Right lung (tissue), 5 donors: ENCODE data around the gene KIT. TPM values are rescaled to one million over a fixed set of nuclear protein-coding genes. Genes with fewer than 3 reads are reported as not detected.

Experiments used
- DNase-seq, 2 donors: peaks; one replicate each; pipeline ENCODE4 v3.0.0-alpha.2; 2013
- polyA plus RNA-seq, 5 donors: library from polyadenylated mRNA; unstranded; fragments of 120-200 nt; gene quantifications; one replicate each; pipeline versions ENCODE4 v1.2.1 to v1.2.3, GENCODE V29; 2013; ENCODE audit warnings: inconsistent platforms in 1 of 5, low replicate concordance in 1 of 5; ENCODE audit not compliant: insufficient read length in 5 of 5, insufficient read depth in 1 of 5

KIT gene
- polyA plus RNA-seq, 5 donors, result 49.1 to 84.3 (median 80.5) TPM

DNA sequence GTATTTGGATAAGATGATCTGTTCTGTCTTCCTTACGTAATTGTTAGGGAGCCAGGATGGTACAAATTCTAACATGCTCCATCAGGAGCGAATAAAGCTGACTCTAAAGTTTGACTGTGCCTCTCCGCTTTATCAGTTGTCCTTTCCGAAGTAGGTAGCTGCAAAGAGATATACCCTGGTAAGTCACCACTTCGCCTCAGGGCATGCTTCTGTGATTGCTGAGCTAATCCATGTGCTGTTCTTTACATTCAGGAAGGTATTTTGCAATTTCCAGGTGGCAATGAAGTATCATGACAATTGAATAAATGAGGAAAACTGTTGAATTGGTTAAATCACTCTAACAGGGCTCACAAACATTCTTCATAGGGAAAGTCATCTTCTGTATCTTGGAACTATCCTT is 38.9 kb downstream of the KIT start:
- no peak for DNase-seq

DNA sequence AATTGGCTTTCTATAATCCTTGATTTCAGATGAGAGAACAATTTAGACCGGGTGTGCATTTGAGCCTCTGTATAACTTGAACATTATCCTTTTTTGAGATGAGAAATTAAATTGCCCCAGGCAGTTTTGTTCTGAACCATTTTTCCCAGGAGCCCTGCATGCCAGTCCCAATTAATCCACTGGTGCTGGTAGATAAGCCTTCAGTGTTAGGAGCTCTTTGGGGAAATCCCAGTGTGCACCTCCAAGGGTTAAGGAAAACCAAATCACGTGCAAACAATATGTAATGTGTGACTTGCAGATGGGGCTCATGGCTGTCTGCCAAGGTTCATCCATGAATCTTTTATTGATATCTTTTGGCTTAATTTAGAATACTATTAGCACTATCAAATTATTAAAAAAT is 43.2 kb downstream of the KIT start:
- no peak for DNase-seq

DNA sequence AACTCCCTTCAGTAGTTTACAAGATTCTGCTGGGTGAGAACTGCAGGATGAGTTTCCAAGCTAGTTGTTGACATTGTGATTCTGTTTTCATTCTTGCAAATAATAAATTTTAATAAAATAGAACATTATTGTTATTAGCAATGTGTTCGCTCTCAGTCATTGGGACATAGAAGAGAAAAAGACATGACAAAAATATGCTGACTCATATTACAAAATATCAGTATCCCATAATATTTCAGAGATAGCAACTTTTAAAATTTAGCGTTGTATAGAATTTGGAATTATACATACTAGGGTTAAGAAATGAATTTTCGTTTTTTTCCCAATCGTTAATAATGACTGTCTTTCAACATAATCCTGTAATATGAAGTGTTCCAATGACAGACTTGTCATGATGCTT is 45.4 kb downstream of the KIT start:
- DNase-seq, result no peak

DNA sequence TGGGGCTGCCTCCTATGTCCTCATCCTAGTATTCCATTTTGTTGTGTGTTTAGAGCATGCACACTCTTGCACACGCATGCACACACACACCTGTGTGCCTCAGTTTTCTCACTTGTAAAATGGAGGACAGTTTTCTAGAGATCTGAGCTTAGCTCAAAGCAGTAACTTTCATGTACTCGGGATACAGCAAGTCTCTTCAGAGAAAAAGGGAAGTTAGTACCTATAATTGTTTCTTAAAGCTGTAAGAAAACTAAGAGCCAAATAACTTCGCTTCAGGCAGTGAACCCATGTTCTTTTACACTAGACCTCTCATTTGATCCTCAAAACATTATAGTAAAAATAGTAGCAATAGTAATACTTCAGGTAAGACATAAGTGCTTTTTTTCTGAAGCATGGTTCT is 49.6 kb downstream of the KIT start:
- DNase-seq, result no peak

DNA sequence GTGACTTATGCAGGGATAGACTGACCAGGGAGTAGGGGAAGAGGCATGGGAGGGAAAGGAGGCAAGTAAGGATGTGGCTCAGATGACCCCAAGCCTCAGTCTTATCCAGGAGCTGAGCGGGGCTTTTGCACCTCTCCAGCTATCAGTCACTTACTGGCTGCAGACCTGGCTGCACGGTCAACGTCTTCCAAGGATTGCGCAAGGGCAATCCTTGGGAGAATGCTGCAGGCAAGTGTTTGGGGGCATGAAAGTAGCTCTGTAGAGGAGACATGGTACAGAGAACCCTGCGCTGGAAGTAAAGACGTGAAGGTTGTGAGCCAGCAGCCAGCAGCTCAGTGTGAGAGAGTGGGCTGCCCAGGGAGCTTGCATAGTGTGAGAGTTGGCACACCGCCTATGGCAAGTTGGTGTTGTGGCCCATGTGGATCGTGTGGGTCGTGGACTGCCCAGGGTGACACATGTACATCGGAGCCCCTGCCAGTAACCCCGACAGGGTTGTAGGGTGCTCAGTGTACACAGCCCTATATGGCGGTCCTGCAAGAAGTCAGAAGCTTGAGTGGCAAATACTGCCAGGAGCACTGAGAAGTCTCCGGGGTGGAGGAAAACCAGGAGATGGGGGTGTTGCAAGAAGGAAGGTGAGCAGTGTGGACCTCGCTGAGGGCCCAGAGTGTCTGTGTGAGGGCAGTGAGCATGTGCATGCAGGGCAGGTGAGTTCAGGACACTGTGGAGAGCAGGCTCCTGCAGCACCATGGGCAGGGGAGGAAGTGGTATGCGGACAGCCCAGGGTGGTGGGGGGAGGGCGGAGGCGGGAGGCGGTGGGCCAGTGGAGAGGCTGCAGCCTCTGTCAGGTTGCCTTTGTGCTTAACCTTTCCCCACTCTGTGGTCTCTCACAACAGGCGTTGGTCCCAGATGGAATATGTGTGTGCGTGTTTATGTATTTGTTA is 50.9 kb downstream of the KIT start:
- DNase-seq, result no peak

DNA sequence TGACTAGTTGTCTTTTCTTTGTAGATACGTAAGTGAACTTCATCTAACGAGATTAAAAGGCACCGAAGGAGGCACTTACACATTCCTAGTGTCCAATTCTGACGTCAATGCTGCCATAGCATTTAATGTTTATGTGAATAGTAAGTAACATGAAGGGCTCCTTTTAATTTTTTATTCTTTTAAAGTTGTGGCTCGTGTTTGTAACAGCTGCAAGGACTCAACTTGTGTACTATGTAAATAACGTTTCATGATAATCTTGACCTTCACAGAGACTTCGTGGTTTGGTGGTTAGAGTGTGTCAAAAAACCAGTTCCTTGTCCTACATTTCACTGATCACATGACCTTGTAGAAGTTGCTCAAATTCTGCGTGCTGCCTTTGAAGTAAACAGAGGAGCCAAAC is 51.6 kb downstream of the KIT start:
- peak; percentile 28 to 29 for DNase-seq

DNA sequence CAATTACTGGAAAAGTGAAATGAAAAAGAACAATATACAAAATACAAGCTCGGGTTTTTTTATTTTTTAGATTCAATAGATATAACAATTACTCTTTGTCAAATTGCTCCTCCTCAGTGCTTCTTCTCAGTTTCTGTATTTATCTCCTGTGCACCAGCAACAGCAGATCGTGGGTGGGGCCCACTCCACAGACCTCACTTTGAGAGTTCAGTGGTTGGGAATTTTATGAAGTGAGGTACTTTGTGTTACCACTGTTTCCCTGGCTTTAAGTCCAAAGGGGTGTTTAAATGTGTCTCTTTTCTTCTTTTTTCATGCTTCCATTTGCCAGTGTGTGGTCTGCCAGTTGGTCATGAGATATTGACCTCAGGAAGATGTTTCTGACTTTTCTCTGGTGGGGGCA is 54.4 kb downstream of the KIT start:
- DNase-seq, result no peak

DNA sequence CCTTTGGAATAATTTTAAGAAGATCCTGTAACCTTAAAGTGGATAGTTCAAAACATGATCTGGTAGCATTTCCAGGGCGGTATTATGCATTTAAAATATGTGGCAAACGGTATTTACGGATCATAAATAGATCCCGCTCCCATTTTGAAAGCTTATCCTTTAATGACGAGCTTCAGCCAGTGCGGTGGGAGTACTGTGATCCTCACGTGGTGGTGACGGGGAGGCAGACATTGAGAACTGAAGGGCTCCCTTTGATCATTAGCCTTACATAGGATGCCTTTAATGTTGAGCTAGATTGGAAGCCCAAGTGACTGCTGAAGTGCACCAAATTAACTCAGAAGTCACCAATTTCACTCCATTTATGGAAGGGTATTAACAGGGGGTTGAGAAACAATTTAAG is 56.9 kb downstream of the KIT start:
- DNase-seq, result no peak

DNA sequence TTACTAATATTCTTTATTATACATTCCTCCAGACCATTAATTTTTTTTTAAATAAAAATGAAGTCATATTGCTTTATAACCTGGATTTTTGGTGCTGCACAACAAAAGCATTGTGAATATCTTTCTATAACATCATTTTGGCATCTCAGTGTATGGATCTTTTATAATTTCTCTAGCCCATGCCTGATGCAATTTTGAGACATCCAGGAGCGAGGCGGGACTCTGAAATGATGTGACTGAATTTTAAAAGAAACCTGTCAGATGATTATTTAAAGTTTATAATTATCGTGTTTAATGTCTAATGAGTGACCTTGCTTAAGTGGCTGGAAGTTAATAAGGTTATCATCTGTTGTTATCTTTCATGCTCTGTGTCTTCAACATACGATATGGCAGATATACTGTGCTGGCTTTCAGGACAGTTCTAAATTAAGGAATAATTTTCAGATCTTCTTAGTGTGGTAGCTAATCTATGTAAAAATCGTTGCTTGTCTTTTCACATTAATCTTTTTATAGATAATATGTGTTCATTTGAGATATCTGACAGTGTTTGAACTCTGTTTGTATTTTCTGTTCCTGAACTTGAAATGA is 58.8 kb downstream of the KIT start:
- no peak for DNase-seq

DNA sequence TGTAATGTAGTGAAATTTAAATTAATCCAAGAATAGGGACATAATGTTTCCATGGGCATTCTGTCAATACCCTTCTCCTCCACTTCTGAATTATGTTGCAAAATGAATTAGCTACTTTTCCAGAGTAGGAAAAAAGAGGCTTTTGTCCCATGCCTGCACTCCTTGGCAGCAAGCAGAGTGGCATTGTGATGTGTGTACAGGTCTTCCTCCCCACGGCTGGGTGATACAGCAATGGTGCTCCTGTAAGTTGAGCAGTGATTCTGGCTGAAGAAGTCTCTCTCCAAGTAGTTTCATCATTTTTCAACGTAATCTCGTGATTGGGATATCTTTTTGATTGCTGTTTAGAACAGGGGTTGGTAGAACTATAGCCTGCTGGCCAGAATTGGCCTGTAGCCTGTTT is 59.9 kb downstream of the KIT start:
- DNase-seq, result no peak

DNA sequence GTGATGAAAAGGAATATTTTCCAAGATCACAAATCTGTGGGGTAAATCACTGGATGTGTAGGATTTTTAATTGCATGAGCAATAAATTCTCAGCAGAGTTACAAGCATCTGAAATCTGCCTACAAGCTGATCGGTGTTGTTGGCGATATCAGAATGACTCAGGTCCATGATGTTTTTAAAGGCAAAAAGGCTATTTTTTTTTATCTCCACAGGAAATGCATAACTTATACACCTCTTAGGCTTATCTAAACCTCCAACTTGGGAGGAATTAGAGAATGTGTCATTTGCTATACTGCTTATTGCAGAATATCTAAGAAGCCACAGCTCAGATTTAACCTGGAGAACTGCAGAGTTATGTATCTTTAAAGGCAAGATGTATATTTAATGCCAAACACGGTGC is 61.6 kb downstream of the KIT start:
- no peak for DNase-seq

DNA sequence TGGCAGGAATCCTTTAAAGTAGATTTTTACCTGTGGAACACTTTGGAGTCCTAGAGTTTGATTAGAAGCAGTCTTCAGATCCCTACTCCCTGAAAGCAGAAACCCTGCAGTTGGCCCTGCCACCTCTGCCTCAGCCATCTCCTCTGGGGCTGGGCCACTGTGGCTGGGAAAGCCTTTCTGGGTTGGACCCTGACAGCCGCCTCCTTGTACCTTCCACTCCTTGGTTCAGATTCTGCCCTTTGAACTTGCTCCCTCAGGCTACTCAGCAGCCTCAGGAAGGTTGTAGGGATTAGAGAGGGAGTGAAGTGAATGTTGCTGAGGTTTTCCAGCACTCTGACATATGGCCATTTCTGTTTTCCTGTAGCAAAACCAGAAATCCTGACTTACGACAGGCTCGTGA is 65.5 kb downstream of the KIT start:
- no peak for DNase-seq

DNA sequence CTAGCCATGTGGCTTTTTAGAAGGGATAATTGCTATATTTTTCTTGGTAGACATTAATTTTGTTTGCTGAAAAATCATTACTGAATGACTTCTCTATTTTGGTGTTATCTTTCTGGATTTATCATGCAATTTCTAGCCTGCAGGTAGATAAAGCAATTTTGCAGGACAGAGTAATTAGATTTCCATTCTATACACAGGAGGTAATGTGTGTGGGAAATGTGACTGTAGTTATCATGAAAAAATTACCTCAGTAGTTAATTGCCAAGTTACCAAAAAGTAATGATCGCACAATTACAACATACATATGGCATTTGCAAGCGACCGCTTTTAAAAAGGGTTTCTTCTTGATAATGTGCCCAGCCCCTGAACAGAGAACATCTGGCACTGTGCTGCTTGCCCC is 66.1 kb downstream of the KIT start:
- DNase-seq, result no peak

DNA sequence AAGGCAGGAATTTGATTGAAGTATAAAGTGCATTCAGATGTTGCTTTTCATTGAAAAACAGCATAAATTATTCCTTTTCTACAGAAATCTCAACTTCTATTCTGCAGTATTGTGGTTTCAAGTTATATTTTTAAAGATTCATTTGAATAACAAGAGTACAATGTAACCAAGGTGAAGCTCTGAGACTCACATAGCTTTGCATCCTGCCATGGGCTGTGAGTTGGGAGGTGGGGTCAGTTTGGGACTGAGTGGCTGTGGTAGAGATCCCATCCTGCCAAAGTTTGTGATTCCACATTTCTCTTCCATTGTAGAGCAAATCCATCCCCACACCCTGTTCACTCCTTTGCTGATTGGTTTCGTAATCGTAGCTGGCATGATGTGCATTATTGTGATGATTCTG is 69.2 kb downstream of the KIT start:
- no peak for DNase-seq

DNA sequence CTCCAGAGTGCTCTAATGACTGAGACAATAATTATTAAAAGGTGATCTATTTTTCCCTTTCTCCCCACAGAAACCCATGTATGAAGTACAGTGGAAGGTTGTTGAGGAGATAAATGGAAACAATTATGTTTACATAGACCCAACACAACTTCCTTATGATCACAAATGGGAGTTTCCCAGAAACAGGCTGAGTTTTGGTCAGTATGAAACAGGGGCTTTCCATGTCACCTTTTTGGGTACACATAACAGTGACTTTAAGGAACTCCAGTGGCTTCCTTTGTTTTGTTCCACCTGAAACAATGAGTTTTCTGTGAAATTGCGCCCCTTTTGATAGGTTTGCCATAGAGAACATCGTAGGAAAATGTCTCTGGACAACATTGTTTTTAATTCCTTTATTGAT is 69.6 kb downstream of the KIT start:
- DNase-seq, result no peak

DNA sequence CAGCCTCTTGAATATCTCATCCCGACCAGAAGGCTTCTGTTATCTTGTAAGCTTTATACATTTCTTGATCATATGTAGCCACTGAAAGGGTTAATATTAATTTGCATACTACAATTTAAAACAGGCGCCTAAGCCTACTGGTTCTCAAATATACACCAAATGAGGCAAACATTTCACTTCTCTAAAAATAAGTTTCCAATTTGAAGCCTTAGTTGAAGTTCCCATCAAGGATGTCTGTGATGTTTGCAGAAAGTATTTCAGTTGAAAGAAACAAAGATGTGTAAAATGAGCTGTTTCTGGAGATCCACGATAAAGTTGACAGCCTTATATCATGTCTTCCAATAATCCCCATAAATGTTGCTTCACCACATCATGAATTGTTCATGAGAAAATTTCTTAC is 70.6 kb downstream of the KIT start:
- no peak for DNase-seq

DNA sequence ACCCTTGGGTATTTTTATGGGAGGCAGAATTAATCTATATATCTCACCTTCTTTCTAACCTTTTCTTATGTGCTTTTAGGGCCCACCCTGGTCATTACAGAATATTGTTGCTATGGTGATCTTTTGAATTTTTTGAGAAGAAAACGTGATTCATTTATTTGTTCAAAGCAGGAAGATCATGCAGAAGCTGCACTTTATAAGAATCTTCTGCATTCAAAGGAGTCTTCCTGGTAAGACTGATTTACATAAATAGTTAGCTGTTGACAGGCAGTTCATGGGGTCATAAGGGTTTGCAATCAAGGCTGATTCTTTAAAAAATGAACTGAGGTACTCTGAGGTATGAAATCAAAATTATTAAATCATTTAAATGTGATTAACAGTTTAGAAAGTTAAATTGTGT is 71.5 kb downstream of the KIT start:
- no peak for DNase-seq

DNA sequence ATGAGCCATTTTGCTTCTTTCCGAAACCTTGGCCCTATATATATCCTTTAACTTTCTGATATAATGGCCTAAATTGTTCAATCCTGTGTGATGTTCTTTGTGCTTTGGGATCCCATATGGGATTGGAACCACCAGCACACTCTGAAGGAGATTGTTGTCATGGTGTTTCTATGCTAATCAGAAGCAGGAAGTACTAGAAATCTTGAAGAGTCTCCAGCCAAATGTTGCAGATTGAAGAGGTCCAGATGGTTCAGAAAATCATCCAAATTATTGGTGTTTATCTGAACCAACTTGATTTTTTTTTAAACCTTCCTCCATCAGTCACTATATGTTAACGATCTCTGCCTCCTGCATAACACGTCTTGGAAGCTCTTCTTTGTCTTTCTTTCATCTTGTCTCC is 72.8 kb downstream of the KIT start:
- DNase-seq, result no peak

DNA sequence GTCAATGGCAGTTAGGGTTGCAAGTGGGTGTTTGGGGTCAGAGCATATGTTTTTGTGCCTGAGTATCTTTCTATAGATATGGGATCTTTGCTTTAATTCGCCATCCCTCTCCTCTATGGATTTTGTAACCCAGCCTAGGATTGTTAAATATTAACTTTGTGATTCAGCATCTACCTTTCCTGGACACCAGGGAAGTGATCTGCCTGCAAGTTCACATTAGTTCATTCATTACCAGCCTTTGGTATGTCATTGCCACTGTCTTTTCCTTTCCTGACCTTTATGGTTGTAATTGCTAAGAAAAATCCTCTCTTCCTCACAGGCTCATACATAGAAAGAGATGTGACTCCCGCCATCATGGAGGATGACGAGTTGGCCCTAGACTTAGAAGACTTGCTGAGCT is 73.8 kb downstream of the KIT start:
- DNase-seq, result no peak

DNA sequence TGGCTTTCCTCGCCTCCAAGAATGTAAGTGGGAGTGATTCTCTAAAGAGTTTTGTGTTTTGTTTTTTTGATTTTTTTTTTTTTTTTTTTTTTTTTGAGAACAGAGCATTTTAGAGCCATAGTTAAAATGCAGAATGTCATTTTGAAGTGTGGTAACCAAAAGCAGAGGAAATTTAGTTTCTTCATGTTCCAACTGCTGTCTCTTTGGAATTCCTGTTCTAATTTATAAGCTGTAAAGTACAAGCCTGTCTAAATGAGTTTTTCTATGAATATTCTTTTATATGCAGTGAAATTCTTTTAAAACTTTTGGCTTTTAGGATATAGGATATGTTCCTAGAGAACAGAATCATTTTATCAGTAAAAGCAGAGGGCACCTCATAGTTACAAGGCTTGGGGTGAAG is 74.2 kb downstream of the KIT start:
- peak in 1 of 2 donors; percentile 15 for DNase-seq

DNA sequence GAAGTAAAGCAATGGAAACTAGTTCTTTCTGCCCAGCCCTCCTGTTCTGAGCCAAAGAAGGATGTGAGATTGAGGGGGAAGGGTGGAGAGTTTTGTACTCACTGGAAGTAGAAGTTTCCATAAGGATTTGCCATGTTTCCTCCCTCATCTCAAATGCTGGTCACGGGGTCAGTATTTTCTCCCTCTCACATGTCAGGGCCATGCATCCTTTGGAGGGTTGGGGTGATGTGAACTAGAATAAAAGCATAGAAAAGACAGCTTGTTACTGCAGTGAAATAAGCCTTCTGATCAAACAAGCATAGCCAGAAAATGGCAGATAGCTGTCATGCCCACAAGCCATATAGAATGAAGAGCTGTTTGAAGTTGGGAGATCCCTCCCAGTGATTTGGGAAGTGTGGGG is 79.7 kb downstream of the KIT start:
- no peak for DNase-seq

DNA sequence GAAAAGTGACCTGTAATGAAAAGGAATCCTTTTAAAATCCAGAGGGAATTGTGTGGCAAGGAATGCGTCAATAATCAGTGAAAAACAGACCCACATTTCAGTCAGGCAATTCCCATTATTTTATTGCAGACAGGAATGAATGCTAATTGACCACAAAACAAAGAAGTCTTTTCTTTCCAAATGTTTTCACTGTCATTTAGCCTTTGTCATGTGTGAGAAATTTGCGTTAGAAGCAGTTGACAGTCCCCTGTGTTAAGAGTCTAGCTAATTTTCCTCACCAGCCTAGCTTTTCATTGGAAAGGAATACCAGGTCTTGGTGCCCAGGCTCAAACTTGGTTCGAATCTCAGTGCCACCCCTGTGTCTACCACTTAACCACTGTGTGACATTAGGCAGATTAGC is 83.4 kb downstream of the KIT start:
- DNase-seq, result no peak

DNA sequence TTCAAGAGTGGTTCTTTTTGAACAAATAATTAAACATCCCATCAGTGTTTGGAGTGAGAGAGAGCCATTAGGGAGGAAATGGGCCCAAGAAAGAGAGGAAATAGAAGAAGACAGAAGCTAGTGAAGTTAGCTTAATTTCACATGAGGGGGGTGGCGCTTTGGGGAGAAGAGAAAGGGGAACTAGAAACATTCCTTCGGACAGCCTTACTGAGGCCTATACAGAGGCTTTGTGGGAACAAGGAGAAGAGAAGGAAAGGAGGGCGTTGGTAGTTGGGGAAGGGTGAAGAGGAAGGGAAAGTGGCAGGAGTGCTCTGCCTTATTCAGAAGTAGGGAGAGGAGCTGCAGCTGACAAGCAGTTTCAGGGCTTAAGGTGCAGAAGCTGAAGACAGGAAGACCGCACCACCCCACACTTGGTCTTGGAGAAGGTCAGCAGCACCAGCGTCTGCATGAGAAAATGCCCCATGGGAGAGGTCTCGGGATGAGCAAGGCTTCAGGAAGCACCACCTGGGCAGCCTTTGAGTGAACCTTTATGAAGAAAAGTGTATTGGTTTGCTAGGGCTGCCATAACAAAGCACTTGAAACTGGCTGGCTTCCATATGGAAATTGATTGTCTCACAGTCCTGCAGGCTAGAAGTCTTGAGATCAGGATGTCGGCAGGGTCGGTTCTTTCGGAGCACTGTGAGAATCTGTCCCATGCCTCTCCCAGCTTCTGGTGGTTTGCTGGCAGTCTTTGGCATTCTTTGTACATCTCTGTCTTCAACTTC is 85.1 kb downstream of the KIT start:
- DNase-seq, result no peak
